K562 (cell line): ENCODE results near the gene GDF15. TPM values are rescaled to one million over a fixed set of nuclear protein-coding genes. Genes with fewer than 3 reads are reported as not detected.

Source experiments
- DDX20 ChIP-seq: fragments of 450-650 bp; IDR thresholded peaks from 2 replicates; pipeline ENCODE4 v1.6.1; 2016; ENCODE audit warnings: missing genetic modification characterization, low read depth, mild to moderate bottlenecking, missing compliant biosample characterization, moderate library complexity
- MCM3 ChIP-seq: fragments of 450-650 bp; IDR thresholded peaks from 2 replicates; pipeline ENCODE4 v1.6.1; 2016
- NONO ChIP-seq, 2 experiments: fragments of 200-400 bp in 1 of 2; fragments of 450-650 bp in 1 of 2; formaldehyde crosslinking in 1 of 2; IDR thresholded peaks; 2 replicates each; pipeline ENCODE4 v1.6.1; 2017; ENCODE audit warnings: low read depth in 2 of 2, mild to moderate bottlenecking in 2 of 2, moderate library complexity in 2 of 2, low read length in 1 of 2
- PHF8 ChIP-seq: fragments of 200-600 bp; sonication (generic); IDR thresholded peaks from 2 replicates; pipeline ENCODE4 v1.6.1; 2012; ENCODE audit warnings: mixed run types, mild to moderate bottlenecking, inconsistent platforms, low read length, moderate library complexity, borderline replicate concordance
- RFX7 ChIP-seq: fragments of 250-450 bp; sonication (Bioruptor Pico); IDR thresholded peaks from 2 replicates; pipeline ENCODE4 v1.5.1; 2021; ENCODE audit warnings: mild to moderate bottlenecking
- SP1 ChIP-seq: sonication (generic); formaldehyde crosslinking; IDR thresholded peaks from 2 replicates; pipeline ENCODE4 v1.8.1; 2022; ENCODE audit warnings: mild to moderate bottlenecking, missing genetic modification reagents
- SRSF3 ChIP-seq: fragments of 200-400 bp; formaldehyde crosslinking; IDR thresholded peaks from 2 replicates; pipeline ENCODE4 v1.6.1; 2016; ENCODE audit warnings: mild to moderate bottlenecking, low read length, moderate library complexity; ENCODE audit not compliant: insufficient read depth
- TEAD4 ChIP-seq, 2 experiments: sonication (generic) in 1 of 2; formaldehyde crosslinking in 1 of 2; IDR thresholded peaks; 2 replicates each; pipeline versions ENCODE4 v1.6.1 to v1.8.0; 2012 to 2022; ENCODE audit warnings: borderline replicate concordance in 1 of 2, inconsistent platforms in 1 of 2, low read length in 1 of 2, mild to moderate bottlenecking in 1 of 2, missing genetic modification reagents in 1 of 2
- ZNF282 ChIP-seq: sonication (generic); formaldehyde crosslinking; IDR thresholded peaks from 2 replicates; pipeline ENCODE4 v1.8.1; 2023; ENCODE audit warnings: missing genetic modification reagents
- ZNF445 ChIP-seq: fragments of 250-450 bp; sonication (Bioruptor Pico); IDR thresholded peaks from 2 replicates; pipeline ENCODE4 v1.4.0; 2020; ENCODE audit warnings: low read depth, mild to moderate bottlenecking, moderate library complexity
- ZNF766 ChIP-seq: fragments of 200-800 bp; sonication (Bioruptor generic); conservative IDR thresholded peaks from 2 replicates; pipeline ENCODE4 v1.6.1; 2016; ENCODE audit warnings: missing genetic modification characterization, missing compliant biosample characterization
- polyA plus RNA-seq, 8 experiments: library from polyadenylated mRNA; depleted of rRNA in 4 of 8; stranded (reverse) in 5 of 8; unstranded in 3 of 8; fragments of >200 nt; fragmentation: Nextera tagmentation in 2 of 8; fragmentation: Illumina TruSeq in 1 of 8; extraction: Ambion mirVana in 2 of 8; extraction: Trizol in 1 of 8; gene quantifications; 2 replicates each; pipeline versions ENCODE4 v1.2.1 to v1.2.3, GENCODE V29; 2011 to 2014; ENCODE audit warnings: inconsistent platforms in 1 of 8, missing spikeins in 1 of 8
- total RNA-seq, 7 experiments: library from RNA; depleted of rRNA in 6 of 7; stranded (reverse); fragments of >200 nt in 6 of 7; fragmentation: Illumina TruSeq in 2 of 7; extraction: Trizol in 2 of 7; gene quantifications; 2 replicates each; pipeline versions ENCODE4 v1.2.1 to v1.2.3, GENCODE V29; 2011 to 2021; ENCODE audit warnings: low replicate concordance in 1 of 7
- TF ChIP-seq, protein P1 (sequence below): fragments of 450-650 bp; IDR thresholded peaks from 2 replicates; pipeline ENCODE4 v1.6.1; 2016; ENCODE audit warnings: antibody characterized with exemption
- TF ChIP-seq, protein P2 (sequence below): fragments of 250-450 bp; sonication (Bioruptor Pico); IDR thresholded peaks from 2 replicates; pipeline ENCODE4 v1.4.0; 2020; ENCODE audit warnings: mild to moderate bottlenecking
- TF ChIP-seq, protein P3 (sequence below): fragments of 450-650 bp; IDR thresholded peaks from 2 replicates; pipeline ENCODE4 v1.6.1; 2017; ENCODE audit warnings: antibody characterized with exemption, mild to moderate bottlenecking
- TF ChIP-seq, protein P4 (sequence below): fragments of 450-650 bp; IDR thresholded peaks from 2 replicates; pipeline ENCODE4 v1.6.1; 2018; ENCODE audit warnings: mild to moderate bottlenecking, low read depth; ENCODE audit not compliant: partially characterized antibody

Gene GDF15
- total and polyA plus RNA-seq, 9 of the 15 experiments (the other 6 are each of a cell fraction or from before 2014, with no cell fraction given) = 2.3 to 82.4 (median 12.5) TPM

DNA sequence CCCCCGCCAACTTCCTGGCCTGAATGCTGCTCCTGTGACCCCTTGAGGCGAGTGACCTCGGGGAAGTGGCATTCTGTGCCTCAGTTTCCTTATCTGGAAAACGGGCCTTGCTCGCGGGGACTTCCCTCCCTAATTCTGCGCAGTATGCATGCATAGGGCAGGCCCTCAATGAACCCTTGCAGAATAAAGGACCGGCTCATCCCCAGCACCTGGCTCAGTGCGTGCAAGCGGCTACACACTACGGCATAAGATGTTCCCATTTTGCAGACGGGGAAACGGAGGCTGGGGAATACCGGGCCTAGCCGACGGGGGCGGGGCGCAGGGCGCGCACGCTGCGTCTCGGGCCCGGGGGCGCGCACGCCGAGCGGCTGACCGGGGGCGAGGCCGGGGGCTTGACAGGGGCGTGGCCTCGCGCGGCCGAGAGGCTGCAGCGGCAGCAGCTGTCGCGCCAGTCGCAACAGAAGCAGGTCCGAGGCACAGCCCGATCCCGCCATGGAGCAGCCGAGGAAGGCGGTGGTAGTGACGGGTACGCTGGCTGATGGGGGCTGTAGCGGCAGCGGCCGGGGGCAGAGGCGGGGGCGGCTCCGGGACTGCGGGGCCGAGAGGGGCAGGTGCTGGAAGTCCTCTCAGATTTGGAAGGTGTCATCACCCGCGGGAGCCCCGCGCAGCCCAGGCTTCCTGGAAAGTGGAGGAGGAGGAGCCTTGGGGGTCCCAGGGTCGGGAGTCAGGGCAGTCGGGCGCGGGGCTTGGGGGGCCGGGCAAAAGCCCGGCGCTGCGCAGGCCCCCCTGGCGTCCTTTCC is 45.6 kb upstream of the GDF15 start, which contains the start of gene PGPEP1 (continued):
- peak; percentile 56; the same call in 1 of the 2 replicates for TF ChIP-seq ZNF766 (CRISPR knock-in tag)
- TF ChIP-seq RFX7 (CRISPR knock-in tag) = no peak
- TF ChIP-seq ZNF445 = no peak
- peak; percentile 90; the same call in 1 of the 2 replicates for TF ChIP-seq SP1 (CRISPR knock-in tag)
- TF ChIP-seq SRSF3 = no peak
- TF ChIP-seq, protein P1, sequence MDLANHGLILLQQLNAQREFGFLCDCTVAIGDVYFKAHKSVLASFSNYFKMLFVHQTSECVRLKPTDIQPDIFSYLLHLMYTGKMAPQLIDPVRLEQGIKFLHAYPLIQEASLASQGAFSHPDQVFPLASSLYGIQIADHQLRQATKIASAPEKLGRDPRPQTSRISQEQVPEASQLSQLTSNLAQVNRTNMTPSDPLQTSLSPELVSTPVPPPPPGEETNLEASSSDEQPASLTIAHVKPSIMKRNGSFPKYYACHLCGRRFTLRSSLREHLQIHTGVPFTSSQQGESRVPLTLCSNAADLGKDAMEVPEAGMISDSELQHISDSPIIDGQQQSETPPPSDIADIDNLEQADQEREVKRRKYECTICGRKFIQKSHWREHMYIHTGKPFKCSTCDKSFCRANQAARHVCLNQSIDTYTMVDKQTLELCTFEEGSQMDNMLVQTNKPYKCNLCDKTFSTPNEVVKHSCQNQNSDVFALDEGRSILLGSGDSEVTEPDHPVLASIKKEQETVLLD = peak; percentile 84
- TF ChIP-seq PHF8 = peak; percentile 50; the same call in 1 of the 2 replicates
- TF ChIP-seq NONO (IDR thresholded peaks at IDR 0.05; ENCODE audit: low read depth in 2 of 2, low read length in 1 of 2) = peak in 1 of 2 experiments; percentile 67; a peak in 1 of 4 replicates
- TF ChIP-seq, protein P2, sequence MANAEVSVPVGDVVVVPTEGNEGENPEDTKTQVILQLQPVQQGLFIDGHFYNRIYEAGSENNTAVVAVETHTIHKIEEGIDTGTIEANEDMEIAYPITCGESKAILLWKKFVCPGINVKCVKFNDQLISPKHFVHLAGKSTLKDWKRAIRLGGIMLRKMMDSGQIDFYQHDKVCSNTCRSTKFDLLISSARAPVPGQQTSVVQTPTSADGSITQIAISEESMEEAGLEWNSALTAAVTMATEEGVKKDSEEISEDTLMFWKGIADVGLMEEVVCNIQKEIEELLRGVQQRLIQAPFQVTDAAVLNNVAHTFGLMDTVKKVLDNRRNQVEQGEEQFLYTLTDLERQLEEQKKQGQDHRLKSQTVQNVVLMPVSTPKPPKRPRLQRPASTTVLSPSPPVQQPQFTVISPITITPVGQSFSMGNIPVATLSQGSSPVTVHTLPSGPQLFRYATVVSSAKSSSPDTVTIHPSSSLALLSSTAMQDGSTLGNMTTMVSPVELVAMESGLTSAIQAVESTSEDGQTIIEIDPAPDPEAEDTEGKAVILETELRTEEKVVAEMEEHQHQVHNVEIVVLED (CRISPR knock-in tag) = peak; percentile 98
- peak; percentile 29; the same call in 1 of the 2 replicates for TF ChIP-seq TEAD4 (IDR thresholded peaks at IDR 0.05; ENCODE audit: low read length)
- no peak for TF ChIP-seq TEAD4 (CRISPR knock-in tag; IDR thresholded peaks at IDR 0.05; ENCODE audit: borderline replicate concordance)
- TF ChIP-seq, protein P3, sequence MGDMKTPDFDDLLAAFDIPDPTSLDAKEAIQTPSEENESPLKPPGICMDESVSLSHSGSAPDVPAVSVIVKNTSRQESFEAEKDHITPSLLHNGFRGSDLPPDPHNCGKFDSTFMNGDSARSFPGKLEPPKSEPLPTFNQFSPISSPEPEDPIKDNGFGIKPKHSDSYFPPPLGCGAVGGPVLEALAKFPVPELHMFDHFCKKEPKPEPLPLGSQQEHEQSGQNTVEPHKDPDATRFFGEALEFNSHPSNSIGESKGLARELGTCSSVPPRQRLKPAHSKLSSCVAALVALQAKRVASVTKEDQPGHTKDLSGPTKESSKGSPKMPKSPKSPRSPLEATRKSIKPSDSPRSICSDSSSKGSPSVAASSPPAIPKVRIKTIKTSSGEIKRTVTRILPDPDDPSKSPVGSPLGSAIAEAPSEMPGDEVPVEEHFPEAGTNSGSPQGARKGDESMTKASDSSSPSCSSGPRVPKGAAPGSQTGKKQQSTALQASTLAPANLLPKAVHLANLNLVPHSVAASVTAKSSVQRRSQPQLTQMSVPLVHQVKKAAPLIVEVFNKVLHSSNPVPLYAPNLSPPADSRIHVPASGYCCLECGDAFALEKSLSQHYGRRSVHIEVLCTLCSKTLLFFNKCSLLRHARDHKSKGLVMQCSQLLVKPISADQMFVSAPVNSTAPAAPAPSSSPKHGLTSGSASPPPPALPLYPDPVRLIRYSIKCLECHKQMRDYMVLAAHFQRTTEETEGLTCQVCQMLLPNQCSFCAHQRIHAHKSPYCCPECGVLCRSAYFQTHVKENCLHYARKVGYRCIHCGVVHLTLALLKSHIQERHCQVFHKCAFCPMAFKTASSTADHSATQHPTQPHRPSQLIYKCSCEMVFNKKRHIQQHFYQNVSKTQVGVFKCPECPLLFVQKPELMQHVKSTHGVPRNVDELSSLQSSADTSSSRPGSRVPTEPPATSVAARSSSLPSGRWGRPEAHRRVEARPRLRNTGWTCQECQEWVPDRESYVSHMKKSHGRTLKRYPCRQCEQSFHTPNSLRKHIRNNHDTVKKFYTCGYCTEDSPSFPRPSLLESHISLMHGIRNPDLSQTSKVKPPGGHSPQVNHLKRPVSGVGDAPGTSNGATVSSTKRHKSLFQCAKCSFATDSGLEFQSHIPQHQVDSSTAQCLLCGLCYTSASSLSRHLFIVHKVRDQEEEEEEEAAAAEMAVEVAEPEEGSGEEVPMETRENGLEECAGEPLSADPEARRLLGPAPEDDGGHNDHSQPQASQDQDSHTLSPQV = no peak
- no peak for TF ChIP-seq DDX20 (tag)
- TF ChIP-seq, protein P4, sequence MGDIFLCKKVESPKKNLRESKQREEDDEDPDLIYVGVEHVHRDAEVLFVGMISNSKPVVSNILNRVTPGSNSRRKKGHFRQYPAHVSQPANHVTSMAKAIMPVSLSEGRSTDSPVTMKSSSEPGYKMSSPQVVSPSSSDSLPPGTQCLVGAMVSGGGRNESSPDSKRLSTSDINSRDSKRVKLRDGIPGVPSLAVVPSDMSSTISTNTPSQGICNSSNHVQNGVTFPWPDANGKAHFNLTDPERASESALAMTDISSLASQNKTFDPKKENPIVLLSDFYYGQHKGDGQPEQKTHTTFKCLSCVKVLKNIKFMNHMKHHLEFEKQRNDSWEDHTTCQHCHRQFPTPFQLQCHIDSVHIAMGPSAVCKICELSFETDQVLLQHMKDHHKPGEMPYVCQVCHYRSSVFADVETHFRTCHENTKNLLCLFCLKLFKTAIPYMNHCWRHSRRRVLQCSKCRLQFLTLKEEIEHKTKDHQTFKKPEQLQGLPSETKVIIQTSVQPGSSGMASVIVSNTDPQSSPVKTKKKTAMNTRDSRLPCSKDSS = no peak
- no peak for TF ChIP-seq MCM3
- no peak for TF ChIP-seq ZNF282 (CRISPR knock-in tag)
